ENCODE results near the gene TMEM131. TPM values are rescaled to one million over a fixed set of nuclear protein-coding genes. Genes with fewer than 3 reads are reported as not detected.

TMEM131 gene
- total RNA-seq, 4 donors from 2014 or later: 10.3 to 39.2 (median 20.0) TPM

DNA sequence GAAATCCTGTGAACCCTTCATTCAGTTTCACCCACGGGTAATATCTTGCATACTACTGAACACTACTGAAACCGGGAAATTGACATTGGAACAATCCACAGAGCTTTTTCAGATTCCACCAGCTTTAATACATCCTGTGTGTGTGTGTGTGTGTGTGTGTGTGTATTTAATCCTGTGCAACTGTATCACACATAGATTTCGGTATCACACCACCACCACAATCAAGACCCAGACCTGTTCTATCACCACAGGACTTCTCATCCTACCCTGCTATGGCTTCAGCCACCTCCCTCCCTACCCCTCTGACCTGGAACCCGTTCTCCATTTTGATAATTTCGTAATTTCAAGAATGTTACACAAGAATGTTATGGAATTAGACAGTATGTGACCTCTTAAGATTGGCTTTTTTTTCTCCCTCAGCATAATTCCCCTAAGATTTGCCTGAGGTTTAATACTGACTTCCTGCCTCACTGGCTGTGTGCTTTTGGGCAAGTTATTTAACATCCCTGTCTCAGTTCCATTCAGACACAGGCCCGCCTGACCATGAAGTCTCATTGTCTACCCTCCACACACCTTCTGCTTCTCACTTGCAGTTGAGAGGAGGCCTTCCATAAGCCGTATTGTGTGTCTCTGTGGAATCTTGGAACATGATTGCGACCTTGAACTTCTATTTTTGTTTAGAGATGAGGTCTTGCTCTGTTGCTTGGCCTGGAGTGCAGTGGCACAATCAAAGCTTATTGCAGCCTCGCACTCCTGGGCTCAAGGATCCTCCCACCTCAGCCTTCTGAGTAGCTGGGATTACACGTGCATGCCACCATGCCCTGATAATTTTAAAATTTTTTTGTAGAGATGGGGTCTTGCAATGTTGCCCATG, 14.4 kb upstream of the TMEM131 start:
- Histone ChIP-seq H3K27me3 (no peaks in the 10 kb centered on the region), H3K27ac (peak overlapping the region; percentile 89 to 92 (median 90)), H3K4me1 (peaks cover 20 to 23% of the 10 kb centered on the region in 2 donors), H3K36me3 (no peaks in the 10 kb centered on the region), H3K9me3 (no peaks in the 10 kb centered on the region), H3K4me3 (no peak overlapping the region)
- no peak for TF ChIP-seq POLR2A (IDR thresholded peaks at IDR 0.05)
- TF ChIP-seq, protein P1, sequence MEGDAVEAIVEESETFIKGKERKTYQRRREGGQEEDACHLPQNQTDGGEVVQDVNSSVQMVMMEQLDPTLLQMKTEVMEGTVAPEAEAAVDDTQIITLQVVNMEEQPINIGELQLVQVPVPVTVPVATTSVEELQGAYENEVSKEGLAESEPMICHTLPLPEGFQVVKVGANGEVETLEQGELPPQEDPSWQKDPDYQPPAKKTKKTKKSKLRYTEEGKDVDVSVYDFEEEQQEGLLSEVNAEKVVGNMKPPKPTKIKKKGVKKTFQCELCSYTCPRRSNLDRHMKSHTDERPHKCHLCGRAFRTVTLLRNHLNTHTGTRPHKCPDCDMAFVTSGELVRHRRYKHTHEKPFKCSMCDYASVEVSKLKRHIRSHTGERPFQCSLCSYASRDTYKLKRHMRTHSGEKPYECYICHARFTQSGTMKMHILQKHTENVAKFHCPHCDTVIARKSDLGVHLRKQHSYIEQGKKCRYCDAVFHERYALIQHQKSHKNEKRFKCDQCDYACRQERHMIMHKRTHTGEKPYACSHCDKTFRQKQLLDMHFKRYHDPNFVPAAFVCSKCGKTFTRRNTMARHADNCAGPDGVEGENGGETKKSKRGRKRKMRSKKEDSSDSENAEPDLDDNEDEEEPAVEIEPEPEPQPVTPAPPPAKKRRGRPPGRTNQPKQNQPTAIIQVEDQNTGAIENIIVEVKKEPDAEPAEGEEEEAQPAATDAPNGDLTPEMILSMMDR (IDR thresholded peaks at IDR 0.05 in 4 of 5, conservative IDR thresholded peaks at IDR 0.05 in 1 of 5): no peak
- intact Hi-C loops (cut with DNase I; ENCODE audit: low total_unique reads) (loop anchor here (2.0 kb wide), 3 partner anchors 21 to 203 kb away; no protein-coding TSS in a partner anchor), in situ Hi-C loops (cut with MboI; ENCODE audit: low sequenced_read_pairs in 4 of 4) (no loop called here)
- DNase-seq (peak; percentile 35 to 74), ATAC-seq (peak; percentile 77 to 88)

DNA sequence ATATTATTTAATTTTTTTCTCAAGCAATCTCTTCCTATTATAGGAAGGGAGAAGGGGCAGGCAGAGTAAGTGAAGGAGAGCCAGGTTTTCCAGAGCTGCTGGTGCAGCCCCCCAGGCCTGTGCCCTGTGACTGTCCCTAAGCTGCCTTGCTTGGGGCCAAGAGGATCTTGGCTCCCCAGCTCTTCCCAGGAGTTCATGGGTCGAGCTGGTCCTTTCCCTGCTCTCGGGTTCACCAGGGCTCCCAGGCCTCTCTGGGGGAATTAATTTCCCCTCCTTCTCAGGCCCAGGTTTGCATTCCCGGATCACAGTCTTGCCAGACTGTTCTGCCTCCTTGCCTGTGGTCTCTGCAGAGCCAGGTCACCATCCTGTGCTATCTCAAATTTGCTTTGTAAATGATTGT, 12.7 kb upstream of the TMEM131 start:
- ATAC-seq: no peak
- intact Hi-C loops (cut with DNase I; ENCODE audit: low total_unique reads) (no loop called here), in situ Hi-C loops (cut with MboI; ENCODE audit: low sequenced_read_pairs in 4 of 4) (no loop called here)
- TF ChIP-seq, protein P1 (IDR thresholded peaks at IDR 0.05 in 4 of 5, conservative IDR thresholded peaks at IDR 0.05 in 1 of 5): no peak
- TF ChIP-seq POLR2A (IDR thresholded peaks at IDR 0.05): no peak
- no peaks in the 10 kb centered on the region for H3K27me3 ChIP-seq
- H3K9me3 ChIP-seq: no peaks in the 10 kb centered on the region
- H3K36me3 ChIP-seq: no peaks in the 10 kb centered on the region
- DNase-seq: no peak
- H3K4me3 ChIP-seq: no peak overlapping the region
- peak overlapping the region in 3 of 4 donors; percentile 18 to 89 (median 20) for H3K27ac ChIP-seq
- peaks cover 20 to 23% of the 10 kb centered on the region in 2 donors for H3K4me1 ChIP-seq

DNA sequence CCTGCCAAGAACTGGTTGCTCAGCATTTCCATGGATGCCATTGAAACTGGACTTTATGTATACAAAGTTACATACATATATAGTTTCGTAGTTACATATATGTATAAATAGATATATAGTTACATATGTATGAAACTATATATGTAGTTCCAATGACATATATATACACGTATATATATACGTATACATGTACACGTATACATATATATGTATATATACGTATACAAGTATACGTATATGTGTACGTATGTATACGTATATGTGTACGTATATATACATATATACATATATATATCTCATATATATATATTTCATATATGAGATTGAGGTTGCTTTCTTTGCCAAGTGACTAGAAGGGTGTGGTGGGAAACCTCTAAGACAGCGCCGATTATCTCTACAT, 10.6 kb upstream of the TMEM131 start:
- Histone ChIP-seq H3K27me3 (no peaks in the 10 kb centered on the region), H3K36me3 (no peaks in the 10 kb centered on the region), H3K4me3 (no peak overlapping the region), H3K27ac (no peak overlapping the region), H3K4me1 (peaks cover 14 to 18% of the 10 kb centered on the region in 2 donors), H3K9me3 (no peaks in the 10 kb centered on the region)
- intact Hi-C loops (cut with DNase I; ENCODE audit: low total_unique reads): no loop called here
- ATAC-seq (no peak), DNase-seq (no peak)
- TF ChIP-seq, protein P1 (IDR thresholded peaks at IDR 0.05 in 4 of 5, conservative IDR thresholded peaks at IDR 0.05 in 1 of 5): no peak
- no peak for TF ChIP-seq POLR2A (IDR thresholded peaks at IDR 0.05)
- in situ Hi-C loops (cut with MboI; ENCODE audit: low sequenced_read_pairs in 4 of 4): no loop called here

DNA sequence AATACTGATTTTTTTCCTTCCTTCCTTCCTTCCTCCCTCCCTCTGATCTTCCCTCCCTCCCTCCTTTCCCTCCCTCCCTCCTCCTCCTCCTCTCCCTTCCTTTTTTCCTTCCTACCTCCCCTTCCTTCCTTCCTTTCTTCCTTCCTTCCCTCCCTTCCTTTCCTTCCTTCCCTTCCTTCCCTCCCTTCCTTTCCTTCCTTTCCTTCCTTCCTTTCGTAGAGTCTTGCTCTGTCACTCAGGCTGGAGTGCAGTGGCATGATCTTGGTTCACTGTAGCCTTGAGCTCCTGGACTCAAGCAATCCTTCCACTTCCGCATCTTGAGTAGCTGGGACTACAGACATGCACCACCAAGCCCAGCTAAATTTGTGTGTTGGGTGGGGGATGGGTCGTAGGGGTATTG, 8.9 kb upstream of the TMEM131 start:
- DNase-seq (no peak), ATAC-seq (no peak)
- no peak overlapping the region for H3K4me3 ChIP-seq
- H3K27ac ChIP-seq: no peak overlapping the region
- H3K9me3 ChIP-seq: no peaks in the 10 kb centered on the region
- intact Hi-C loops (cut with DNase I; ENCODE audit: low total_unique reads) (no loop called here), in situ Hi-C loops (cut with MboI; ENCODE audit: low sequenced_read_pairs in 4 of 4) (no loop called here)
- no peaks in the 10 kb centered on the region for H3K27me3 ChIP-seq
- TF ChIP-seq, protein P1 (IDR thresholded peaks at IDR 0.05 in 4 of 5, conservative IDR thresholded peaks at IDR 0.05 in 1 of 5): no peak
- no peak for TF ChIP-seq POLR2A (IDR thresholded peaks at IDR 0.05)
- no peaks in the 10 kb centered on the region for H3K36me3 ChIP-seq
- peaks cover 0 to 2% of the 10 kb centered on the region in 2 donors for H3K4me1 ChIP-seq
